ENCODE data around the gene GIGYF2.

DNA sequence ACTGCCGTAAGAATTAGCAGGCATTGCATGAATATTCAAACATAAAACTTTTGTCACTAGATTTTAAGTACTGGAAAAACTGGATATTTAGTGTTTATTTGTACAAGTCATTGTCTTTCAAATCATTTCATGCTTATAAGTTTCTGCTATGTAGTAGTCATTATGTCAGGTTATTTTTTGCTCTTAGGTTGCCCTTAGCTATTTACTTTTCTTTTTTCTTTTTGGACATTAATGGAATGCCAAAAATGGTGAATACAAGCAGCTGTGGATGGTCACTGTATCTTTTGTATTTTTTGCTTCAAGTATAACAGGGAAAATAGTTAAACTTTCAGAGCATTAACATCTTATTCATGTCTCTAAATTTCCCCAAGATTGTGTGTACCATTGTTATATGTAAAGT is 97.8 kb downstream of the GIGYF2 start:
- TF ChIP-seq TCF12 (IDR thresholded peaks at IDR 0.05; ENCODE audit: low read depth) (no peak), YY1 (IDR thresholded peaks at IDR 0.05; ENCODE audit: low read depth) (no peak), EP300 (IDR thresholded peaks at IDR 0.05; ENCODE audit: borderline replicate concordance) (no peak), NFIC (IDR thresholded peaks at IDR 0.05) (no peak)

Measured in Ishikawa (cell line).